HCT116 (cell line): ENCODE results near the gene RNF150. TPM values are rescaled to one million over a fixed set of nuclear protein-coding genes. Genes with fewer than 3 reads are reported as not detected.

Source experiments
- ATAC-seq: fragments of 200-7000 bp; cut with Tn5 transposase; 2 replicates; pipeline ENCODE4 v1.9.1; 2020; ENCODE audit warnings: mild to moderate bottlenecking, moderate library complexity
- BruUV-seq: library from RNA; stranded (reverse); fragments of 400-500 nt; replicated peaks from 2 replicates; lab custom pipeline; 2021; lab: Mats Ljungman, UMichigan
- CTCF ChIA-PET: fragments of 300-600 bp; sonication (Branson Sonifier 250); formaldehyde crosslinking; loops from one replicate; lab custom pipeline; 2021; ENCODE audit warnings: antibody characterized with exemption; lab: Charles Lee
- POLR2A ChIA-PET: fragments of 300-600, 350-600 bp; sonication (Branson Sonifier 250); formaldehyde crosslinking; loops from one replicate; lab custom pipeline; 2021; ENCODE audit warnings: antibody characterized with exemption; lab: Charles Lee
- RAD21 ChIA-PET, 2 experiments: fragments of 300-600 bp; sonication (Branson Sonifier 250); formaldehyde crosslinking; loops; one replicate each; lab custom pipeline; 2023; ENCODE audit warnings: low total read pairs in 2 of 2; ENCODE audit not compliant: uncharacterized antibody in 2 of 2, unreplicated experiment in 2 of 2, low non-redundant PET in 1 of 2; lab: Charles Lee
- DNase-seq: peaks from one replicate; pipeline ENCODE4 v3.0.0-alpha.2; 2010; ENCODE audit warnings: low read depth, low spot score
- H2AFZ ChIP-seq: fragments of 200-600 bp; shearing (Covaris generic), sonication (generic); 2 replicates; pipeline ENCODE4 v1.6.1; 2017; ENCODE audit warnings: low read depth, mixed run types, mixed read lengths, antibody characterized with exemption, low read length; ENCODE audit not compliant: poor library complexity, severe bottlenecking
- H3K27ac ChIP-seq: 2 replicates; pipeline ENCODE4 v1.5.1; 2012; ENCODE audit warnings: low read depth, low read length
- H3K27me3 ChIP-seq: fragments of 200-600 bp; sonication (generic); 2 replicates; pipeline ENCODE4 v1.6.1; 2016; ENCODE audit warnings: mixed run types, low read length, mixed read lengths; ENCODE audit not compliant: insufficient read depth
- H3K36me3 ChIP-seq, 2 experiments: fragments of 200-500 bp in 1 of 2; fragments of 200-600 bp in 1 of 2; sonication (Bioruptor generic) in 1 of 2; sonication (generic) in 1 of 2; 2 replicates each; pipeline versions ENCODE4 v1.5.1 to v1.6.1; 2014 to 2016; ENCODE audit warnings: low read length in 2 of 2, inconsistent platforms in 1 of 2, mixed read lengths in 1 of 2, mixed run types in 1 of 2; ENCODE audit not compliant: insufficient read depth in 2 of 2, control insufficient read depth in 1 of 2
- H3K4me1 ChIP-seq, 2 experiments: fragments of 200-600 bp in 1 of 2; sonication (generic) in 1 of 2; 2 replicates each; pipeline versions ENCODE4 v1.5.1 to v1.6.1; 2012 to 2017; ENCODE audit warnings: low read length in 2 of 2, inconsistent platforms in 1 of 2, mild to moderate bottlenecking in 1 of 2, mixed read lengths in 1 of 2, mixed run types in 1 of 2, moderate library complexity in 1 of 2; ENCODE audit not compliant: insufficient read depth in 2 of 2, control insufficient read depth in 1 of 2
- H3K4me2 ChIP-seq: fragments of 200-600 bp; sonication (generic); 2 replicates; pipeline ENCODE4 v1.6.1; 2017; ENCODE audit warnings: mixed run types, low read length, mixed read lengths
- H3K4me3 ChIP-seq, 2 experiments: fragments of 200-600 bp in 1 of 2; sonication (generic) in 1 of 2; replicated peaks in 1 of 2; 2 replicates each; pipeline ENCODE4 v1.5.1; 2011 to 2016; ENCODE audit warnings: low read length in 2 of 2, control low read depth in 1 of 2, low read depth in 1 of 2, mild to moderate bottlenecking in 1 of 2, mixed read lengths in 1 of 2, mixed run types in 1 of 2
- H3K79me2 ChIP-seq: fragments of 200-600 bp; sonication (generic); 2 replicates; pipeline ENCODE4 v1.6.1; 2017; ENCODE audit warnings: mild to moderate bottlenecking, mixed run types, low read length, moderate library complexity, mixed read lengths; ENCODE audit not compliant: insufficient read depth
- H3K9ac ChIP-seq: fragments of 200-600 bp; sonication (generic); 2 replicates; pipeline ENCODE4 v1.6.1; 2016; ENCODE audit warnings: low read length, mixed read lengths
- H3K9me2 ChIP-seq: fragments of 200-600 bp; sonication (generic), shearing (Covaris generic); 2 replicates; pipeline ENCODE4 v1.6.1; 2017; ENCODE audit warnings: mixed run types, mild to moderate bottlenecking, moderate library complexity; ENCODE audit not compliant: insufficient read depth
- H3K9me3 ChIP-seq, 2 experiments: fragments of 200-500 bp in 1 of 2; fragments of 200-600 bp in 1 of 2; sonication (Bioruptor generic) in 1 of 2; sonication (generic) in 1 of 2; 2 replicates each; pipeline ENCODE4 v1.6.1; 2014 to 2017; ENCODE audit warnings: low read length in 2 of 2, mixed read lengths in 2 of 2, inconsistent platforms in 1 of 2, low read depth in 1 of 2, mild to moderate bottlenecking in 1 of 2, mixed run types in 1 of 2, moderate library complexity in 1 of 2; ENCODE audit not compliant: control insufficient read depth in 1 of 2, insufficient read depth in 1 of 2
- H4K20me1 ChIP-seq: fragments of 200-600 bp; sonication (generic), shearing (Covaris generic); 2 replicates; pipeline ENCODE4 v1.6.1; 2017; ENCODE audit warnings: mixed run types, mild to moderate bottlenecking, moderate library complexity; ENCODE audit not compliant: insufficient read depth
- EGR1 ChIP-seq: IDR thresholded peaks from 2 replicates; pipeline ENCODE4 v1.6.1; 2012; ENCODE audit warnings: low read depth
- EZH2 ChIP-seq: fragments of 200-600 bp; sonication (generic); IDR thresholded peaks from 2 replicates; pipeline ENCODE4 v1.6.1; 2017; ENCODE audit warnings: antibody characterized with exemption, mixed run types
- EZH2phosphoT487 ChIP-seq: fragments of 200-600 bp; IDR thresholded peaks from 2 replicates; pipeline ENCODE4 v1.6.1; 2018; ENCODE audit warnings: antibody characterized with exemption, borderline replicate concordance
- FOSL1 ChIP-seq: IDR thresholded peaks from 2 replicates; pipeline ENCODE4 v1.6.1; 2012; ENCODE audit warnings: low read depth
- POLR2A ChIP-seq: IDR thresholded peaks from 2 replicates; pipeline ENCODE4 v1.7.0; 2011; ENCODE audit warnings: borderline replicate concordance; ENCODE audit not compliant: insufficient read depth, insufficient read length; ENCODE audit errors: extremely low read depth
- POLR2AphosphoS5 ChIP-seq: IDR thresholded peaks from 2 replicates; pipeline ENCODE4 v1.6.1; 2011; ENCODE audit warnings: mild to moderate bottlenecking, low read depth, low read length, moderate library complexity
- RAD21 ChIP-seq: IDR thresholded peaks from 2 replicates; pipeline ENCODE4 v1.6.1; 2012; ENCODE audit warnings: low read depth, mild to moderate bottlenecking
- SP1 ChIP-seq: IDR thresholded peaks from 2 replicates; pipeline ENCODE4 v1.6.1; 2012; ENCODE audit warnings: low read depth
- SRF ChIP-seq: IDR thresholded peaks from 2 replicates; pipeline ENCODE4 v1.6.1; 2012; ENCODE audit warnings: low read depth
- TCF7L2 ChIP-seq: IDR thresholded peaks from 2 replicates; pipeline ENCODE4 v1.7.0; 2011; ENCODE audit warnings: borderline replicate concordance, inconsistent platforms; ENCODE audit not compliant: insufficient read depth, insufficient read length; ENCODE audit errors: extremely low read depth
- intact Hi-C: fragments of 100-400 bp; cut with micrococcal nuclease; formaldehyde crosslinking; loops from 2 replicates; pipeline ENCODE4 v1.10.0; 2022
- total RNA-seq: library from RNA; stranded (reverse); gene quantifications from one replicate; pipeline ENCODE4 v1.2.1, GENCODE V29; 2021; ENCODE audit not compliant: unreplicated experiment
- TF ChIP-seq, protein P1 (sequence below), 3 experiments: fragments of 200-600 bp in 1 of 3; sonication (generic) in 1 of 3; IDR thresholded peaks in 2 of 3; conservative IDR thresholded peaks in 1 of 3; 2 replicates each; pipeline ENCODE4 v1.5.1; 2012 to 2017; ENCODE audit warnings: low read depth in 2 of 3, low read length in 2 of 3, antibody characterized with exemption in 1 of 3, borderline replicate concordance in 1 of 3, control low read depth in 1 of 3, mild to moderate bottlenecking in 1 of 3, mixed read lengths in 1 of 3, mixed run types in 1 of 3, moderate library complexity in 1 of 3; ENCODE audit not compliant: insufficient read depth in 1 of 3
- TF ChIP-seq, protein P2 (sequence below): IDR thresholded peaks from 2 replicates; pipeline ENCODE4 v1.6.1; 2012
- TF ChIP-seq, protein P3 (sequence below): IDR thresholded peaks from 2 replicates; pipeline ENCODE4 v1.6.1; 2011; ENCODE audit warnings: mild to moderate bottlenecking, low read length, moderate library complexity; ENCODE audit not compliant: insufficient replicate concordance; ENCODE audit errors: extremely low read depth
- TF ChIP-seq, protein P4 (sequence below): IDR thresholded peaks from 2 replicates; pipeline ENCODE4 v1.6.1; 2012
- TF ChIP-seq, protein P5 (sequence below): IDR thresholded peaks from 2 replicates; pipeline ENCODE4 v1.6.1; 2012; ENCODE audit warnings: low read depth

Gene RNF150
- total RNA-seq, 1 experiment from 2014 or later = 0.07 TPM

DNA sequence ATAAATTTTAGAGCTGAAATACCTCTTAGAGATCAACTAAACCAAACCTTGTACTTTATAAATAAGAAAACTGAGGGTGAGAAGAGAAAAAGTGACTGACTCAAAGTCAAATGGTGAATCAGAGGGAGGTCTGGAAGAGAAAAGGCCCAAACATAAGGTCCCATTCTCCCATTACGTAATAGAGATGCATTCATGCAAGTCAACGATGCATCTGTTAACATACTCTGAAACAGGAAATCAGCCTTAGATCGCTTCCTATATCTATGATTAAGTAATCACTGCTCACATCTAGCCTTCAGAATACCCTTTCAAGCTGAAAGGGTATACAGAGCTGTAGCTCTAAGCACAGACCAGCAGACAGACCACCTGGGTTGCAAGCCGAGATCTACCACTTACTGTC is 6.5 kb downstream of the RNF150 start:
- no peak for TF ChIP-seq EZH2
- TF ChIP-seq EZH2phosphoT487 = no peak
- TF ChIP-seq TCF7L2 = no peak
- TF ChIP-seq, protein P1, sequence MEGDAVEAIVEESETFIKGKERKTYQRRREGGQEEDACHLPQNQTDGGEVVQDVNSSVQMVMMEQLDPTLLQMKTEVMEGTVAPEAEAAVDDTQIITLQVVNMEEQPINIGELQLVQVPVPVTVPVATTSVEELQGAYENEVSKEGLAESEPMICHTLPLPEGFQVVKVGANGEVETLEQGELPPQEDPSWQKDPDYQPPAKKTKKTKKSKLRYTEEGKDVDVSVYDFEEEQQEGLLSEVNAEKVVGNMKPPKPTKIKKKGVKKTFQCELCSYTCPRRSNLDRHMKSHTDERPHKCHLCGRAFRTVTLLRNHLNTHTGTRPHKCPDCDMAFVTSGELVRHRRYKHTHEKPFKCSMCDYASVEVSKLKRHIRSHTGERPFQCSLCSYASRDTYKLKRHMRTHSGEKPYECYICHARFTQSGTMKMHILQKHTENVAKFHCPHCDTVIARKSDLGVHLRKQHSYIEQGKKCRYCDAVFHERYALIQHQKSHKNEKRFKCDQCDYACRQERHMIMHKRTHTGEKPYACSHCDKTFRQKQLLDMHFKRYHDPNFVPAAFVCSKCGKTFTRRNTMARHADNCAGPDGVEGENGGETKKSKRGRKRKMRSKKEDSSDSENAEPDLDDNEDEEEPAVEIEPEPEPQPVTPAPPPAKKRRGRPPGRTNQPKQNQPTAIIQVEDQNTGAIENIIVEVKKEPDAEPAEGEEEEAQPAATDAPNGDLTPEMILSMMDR (IDR thresholded peaks at IDR 0.05 in 2 of 3, conservative IDR thresholded peaks at IDR 0.05 in 1 of 3; ENCODE audit: borderline replicate concordance in 1 of 3, insufficient read depth in 1 of 3, low read depth in 2 of 3, low read length in 2 of 3) = no peak
- TF ChIP-seq, protein P2, sequence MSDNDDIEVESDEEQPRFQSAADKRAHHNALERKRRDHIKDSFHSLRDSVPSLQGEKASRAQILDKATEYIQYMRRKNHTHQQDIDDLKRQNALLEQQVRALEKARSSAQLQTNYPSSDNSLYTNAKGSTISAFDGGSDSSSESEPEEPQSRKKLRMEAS = no peak
- no peak for TF ChIP-seq SP1
- TF ChIP-seq, protein P3, sequence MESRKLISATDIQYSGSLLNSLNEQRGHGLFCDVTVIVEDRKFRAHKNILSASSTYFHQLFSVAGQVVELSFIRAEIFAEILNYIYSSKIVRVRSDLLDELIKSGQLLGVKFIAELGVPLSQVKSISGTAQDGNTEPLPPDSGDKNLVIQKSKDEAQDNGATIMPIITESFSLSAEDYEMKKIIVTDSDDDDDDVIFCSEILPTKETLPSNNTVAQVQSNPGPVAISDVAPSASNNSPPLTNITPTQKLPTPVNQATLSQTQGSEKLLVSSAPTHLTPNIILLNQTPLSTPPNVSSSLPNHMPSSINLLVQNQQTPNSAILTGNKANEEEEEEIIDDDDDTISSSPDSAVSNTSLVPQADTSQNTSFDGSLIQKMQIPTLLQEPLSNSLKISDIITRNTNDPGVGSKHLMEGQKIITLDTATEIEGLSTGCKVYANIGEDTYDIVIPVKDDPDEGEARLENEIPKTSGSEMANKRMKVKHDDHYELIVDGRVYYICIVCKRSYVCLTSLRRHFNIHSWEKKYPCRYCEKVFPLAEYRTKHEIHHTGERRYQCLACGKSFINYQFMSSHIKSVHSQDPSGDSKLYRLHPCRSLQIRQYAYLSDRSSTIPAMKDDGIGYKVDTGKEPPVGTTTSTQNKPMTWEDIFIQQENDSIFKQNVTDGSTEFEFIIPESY = no peak
- TF ChIP-seq POLR2A = no peak
- no peak for TF ChIP-seq EGR1
- TF ChIP-seq POLR2AphosphoS5 = no peak
- TF ChIP-seq RAD21 = no peak
- no peak for TF ChIP-seq FOSL1
- TF ChIP-seq SRF = no peak
- TF ChIP-seq, protein P4, sequence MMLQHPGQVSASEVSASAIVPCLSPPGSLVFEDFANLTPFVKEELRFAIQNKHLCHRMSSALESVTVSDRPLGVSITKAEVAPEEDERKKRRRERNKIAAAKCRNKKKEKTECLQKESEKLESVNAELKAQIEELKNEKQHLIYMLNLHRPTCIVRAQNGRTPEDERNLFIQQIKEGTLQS = no peak
- TF ChIP-seq, protein P5, sequence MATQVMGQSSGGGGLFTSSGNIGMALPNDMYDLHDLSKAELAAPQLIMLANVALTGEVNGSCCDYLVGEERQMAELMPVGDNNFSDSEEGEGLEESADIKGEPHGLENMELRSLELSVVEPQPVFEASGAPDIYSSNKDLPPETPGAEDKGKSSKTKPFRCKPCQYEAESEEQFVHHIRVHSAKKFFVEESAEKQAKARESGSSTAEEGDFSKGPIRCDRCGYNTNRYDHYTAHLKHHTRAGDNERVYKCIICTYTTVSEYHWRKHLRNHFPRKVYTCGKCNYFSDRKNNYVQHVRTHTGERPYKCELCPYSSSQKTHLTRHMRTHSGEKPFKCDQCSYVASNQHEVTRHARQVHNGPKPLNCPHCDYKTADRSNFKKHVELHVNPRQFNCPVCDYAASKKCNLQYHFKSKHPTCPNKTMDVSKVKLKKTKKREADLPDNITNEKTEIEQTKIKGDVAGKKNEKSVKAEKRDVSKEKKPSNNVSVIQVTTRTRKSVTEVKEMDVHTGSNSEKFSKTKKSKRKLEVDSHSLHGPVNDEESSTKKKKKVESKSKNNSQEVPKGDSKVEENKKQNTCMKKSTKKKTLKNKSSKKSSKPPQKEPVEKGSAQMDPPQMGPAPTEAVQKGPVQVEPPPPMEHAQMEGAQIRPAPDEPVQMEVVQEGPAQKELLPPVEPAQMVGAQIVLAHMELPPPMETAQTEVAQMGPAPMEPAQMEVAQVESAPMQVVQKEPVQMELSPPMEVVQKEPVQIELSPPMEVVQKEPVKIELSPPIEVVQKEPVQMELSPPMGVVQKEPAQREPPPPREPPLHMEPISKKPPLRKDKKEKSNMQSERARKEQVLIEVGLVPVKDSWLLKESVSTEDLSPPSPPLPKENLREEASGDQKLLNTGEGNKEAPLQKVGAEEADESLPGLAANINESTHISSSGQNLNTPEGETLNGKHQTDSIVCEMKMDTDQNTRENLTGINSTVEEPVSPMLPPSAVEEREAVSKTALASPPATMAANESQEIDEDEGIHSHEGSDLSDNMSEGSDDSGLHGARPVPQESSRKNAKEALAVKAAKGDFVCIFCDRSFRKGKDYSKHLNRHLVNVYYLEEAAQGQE = no peak
- Histone ChIP-seq H3K4me1 (no peaks in the 10 kb centered on the region), H2AFZ (no peak overlapping the region), H3K9ac (no peak overlapping the region), H3K27ac (no peak overlapping the region), H4K20me1 (no peaks in the 10 kb centered on the region), H3K4me3 (no peak overlapping the region), H3K9me2 (no peaks in the 10 kb centered on the region), H3K9me3 (no peaks in the 10 kb centered on the region), H3K79me2 (no peaks in the 10 kb centered on the region), H3K4me2 (no peak overlapping the region), H3K27me3 (no peaks in the 10 kb centered on the region), H3K36me3 (no peaks in the 10 kb centered on the region)
- DNase-seq (no peak), ATAC-seq (no peak)
- intact Hi-C loops = no loop called here
- no TSS peak for BruUV-seq
- ChIA-PET RAD21 (no interaction called here), CTCF (no interaction called here), POLR2A (no interaction called here)
